Measurements from ENCODE around the gene CRYGC.
"Not testable (repeated sequence)": the region's sequence is repeated elsewhere in the genome, so short reads cannot be mapped to it uniquely, and the experiment has no call there.

Gene CRYGC

GRCh38 chr2:208136716-208137094 is 7.1 kb upstream of the CRYGC start:
- TF ChIP-seq ZFX (IDR thresholded peaks at IDR 0.05): no peak
- TF ChIP-seq CTCF (conservative IDR thresholded peaks at IDR 0.05): no peak
- no peak overlapping the region for H3K27ac ChIP-seq

GRCh38 chr2:208135794-208136715 is 6.4 kb upstream of the CRYGC start:
- H3K27ac ChIP-seq: no peak overlapping the region
- TF ChIP-seq CTCF (conservative IDR thresholded peaks at IDR 0.05): no peak
- no peak for TF ChIP-seq ZFX (IDR thresholded peaks at IDR 0.05)

GRCh38 chr2:208134928-208135586 is 5.4 kb upstream of the CRYGC start:
- no peak overlapping the region for H3K27ac ChIP-seq
- TF ChIP-seq ZFX (IDR thresholded peaks at IDR 0.05) (no peak), CTCF (conservative IDR thresholded peaks at IDR 0.05) (no peak)

- no peak overlapping the region for H3K27ac ChIP-seq
- TF ChIP-seq CTCF (conservative IDR thresholded peaks at IDR 0.05): no peak
- no peak for TF ChIP-seq ZFX (IDR thresholded peaks at IDR 0.05)
Observed at GRCh38 chr2:208130712-208131110, 1.1 kb upstream of the CRYGC start.

GRCh38 chr2:208128136-208128535 is 1.5 kb downstream of the CRYGC start:
- H3K27ac ChIP-seq: no peak overlapping the region
- TF ChIP-seq ZFX (IDR thresholded peaks at IDR 0.05) (no peak), CTCF (conservative IDR thresholded peaks at IDR 0.05) (no peak)

- no peak overlapping the region for H3K27ac ChIP-seq
- TF ChIP-seq CTCF (conservative IDR thresholded peaks at IDR 0.05) (no peak), ZFX (IDR thresholded peaks at IDR 0.05) (no peak)
Observed at GRCh38 chr2:208127090-208127489, 2.5 kb downstream of the CRYGC start.

GRCh38 chr2:208125251-208125650 is 4.4 kb downstream of the CRYGC start:
- no peak for TF ChIP-seq ZFX (IDR thresholded peaks at IDR 0.05)
- no peak for TF ChIP-seq CTCF (conservative IDR thresholded peaks at IDR 0.05)

GRCh38 chr2:208124013-208124715 is 5.5 kb downstream of the CRYGC start, which contains the start of gene CRYGD:
TSS of gene CRYGD (minus strand) at chr2:208124524. CDS start at chr2:208124473, 51 bp downstream.
- not testable (repeated sequence) for H3K27ac ChIP-seq

More at GRCh38 chr2:208125251-208125650, 4.4 kb downstream of the CRYGC start:
- H3K27ac ChIP-seq: no peak overlapping the region

Data from C4-2B (cell line).